Esophagus mucosa (tissue), 1 donor: Measurements from ENCODE around the gene FERMT2. TPM values are rescaled to one million over a fixed set of nuclear protein-coding genes. Genes with fewer than 3 reads are reported as not detected.
"Not testable (repeated sequence)": the region's sequence is repeated elsewhere in the genome, so short reads cannot be mapped to it uniquely, and the experiment has no call there.

Experiments used
- ATAC-seq: fragments of 200-7000 bp; cut with Tn5 transposase; one replicate; pipeline ENCODE4 v1.9.1; 2020
- total RNA-seq: library from RNA; stranded (reverse); gene quantifications from one replicate; pipeline ENCODE4 v1.2.4, GENCODE V29; 2023
- donor health status: DM: yes; HTN: yes; CAD: no.

The FERMT2 gene
- total RNA-seq, 1 donor from 2014 or later = 4.1 TPM

DNA sequence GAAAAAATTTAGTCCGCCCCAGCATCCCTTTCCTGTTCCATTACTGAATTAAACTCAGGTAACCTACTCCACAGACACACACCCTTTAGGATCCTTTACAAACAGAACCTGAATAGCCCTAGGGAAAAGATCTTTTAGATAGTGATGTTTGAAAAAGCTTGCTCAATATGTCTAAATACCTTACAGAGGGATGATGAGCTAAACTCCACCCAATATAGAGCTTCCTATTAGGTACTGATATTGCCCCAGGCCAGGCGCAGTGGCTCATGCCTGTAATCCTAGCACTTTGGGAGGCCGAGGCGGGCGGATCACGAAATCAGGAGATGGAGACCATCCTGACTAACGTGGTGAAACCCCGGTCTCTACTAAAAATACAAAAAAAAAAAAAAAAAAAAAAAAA lies 50.1 kb downstream of the FERMT2 start:
- ATAC-seq = no peak

DNA sequence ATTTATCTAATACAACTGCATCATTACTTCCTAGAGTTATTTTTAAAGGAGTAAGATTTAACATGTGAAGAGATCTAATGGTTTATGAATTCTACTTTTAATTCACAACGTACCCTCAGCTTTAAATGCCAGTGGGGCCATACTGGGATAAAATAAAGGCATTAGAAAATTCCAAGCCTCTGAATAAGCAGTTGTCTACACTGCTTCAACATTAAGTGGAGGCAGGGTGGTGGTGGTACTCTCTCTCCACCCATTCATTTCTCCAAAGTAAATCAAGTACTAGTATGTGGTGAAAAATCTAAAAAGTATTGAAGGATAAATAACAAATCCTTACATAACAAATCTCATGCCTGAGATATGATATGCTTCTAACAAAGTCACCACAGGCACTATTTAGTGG lies 52.4 kb downstream of the FERMT2 start:
- no peak for ATAC-seq

DNA sequence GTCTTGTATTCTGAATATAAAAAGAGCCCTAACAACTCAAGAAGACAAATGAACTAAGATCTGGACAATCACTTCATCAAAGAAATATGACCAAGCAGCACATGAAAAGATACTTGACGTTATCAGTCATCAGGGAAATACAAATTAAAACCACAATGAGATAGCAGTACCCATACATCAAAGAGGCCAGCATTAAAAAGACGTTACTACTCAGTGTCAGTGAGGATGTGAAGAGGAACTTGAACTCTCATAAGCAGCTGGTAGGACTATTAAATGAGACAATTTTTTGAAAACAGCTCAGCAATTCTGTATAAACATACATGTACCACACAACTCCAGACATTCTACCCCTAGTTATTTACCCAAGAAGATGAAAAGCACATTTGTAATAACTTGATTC lies 55.9 kb downstream of the FERMT2 start:
- ATAC-seq = no peak

DNA sequence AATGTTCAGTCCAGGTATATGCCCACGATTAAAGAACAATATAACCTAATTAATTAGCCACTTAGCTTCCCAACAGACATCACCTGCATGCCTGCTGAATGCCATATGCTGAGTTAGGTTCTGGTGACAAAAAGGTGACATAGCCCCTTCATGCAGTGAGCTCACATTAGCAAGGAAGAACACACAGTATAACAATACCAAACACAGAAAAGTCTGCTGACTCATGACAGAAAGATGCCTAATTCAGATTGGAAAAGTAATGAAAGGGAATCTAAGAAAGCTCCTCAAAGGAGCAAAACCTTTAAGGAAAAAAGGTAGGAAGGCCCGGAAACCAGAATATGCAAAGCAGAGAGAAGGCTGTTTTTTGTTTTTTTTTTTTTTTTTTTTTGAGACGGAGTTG lies 59.0 kb downstream of the FERMT2 start:
- no peak for ATAC-seq

DNA sequence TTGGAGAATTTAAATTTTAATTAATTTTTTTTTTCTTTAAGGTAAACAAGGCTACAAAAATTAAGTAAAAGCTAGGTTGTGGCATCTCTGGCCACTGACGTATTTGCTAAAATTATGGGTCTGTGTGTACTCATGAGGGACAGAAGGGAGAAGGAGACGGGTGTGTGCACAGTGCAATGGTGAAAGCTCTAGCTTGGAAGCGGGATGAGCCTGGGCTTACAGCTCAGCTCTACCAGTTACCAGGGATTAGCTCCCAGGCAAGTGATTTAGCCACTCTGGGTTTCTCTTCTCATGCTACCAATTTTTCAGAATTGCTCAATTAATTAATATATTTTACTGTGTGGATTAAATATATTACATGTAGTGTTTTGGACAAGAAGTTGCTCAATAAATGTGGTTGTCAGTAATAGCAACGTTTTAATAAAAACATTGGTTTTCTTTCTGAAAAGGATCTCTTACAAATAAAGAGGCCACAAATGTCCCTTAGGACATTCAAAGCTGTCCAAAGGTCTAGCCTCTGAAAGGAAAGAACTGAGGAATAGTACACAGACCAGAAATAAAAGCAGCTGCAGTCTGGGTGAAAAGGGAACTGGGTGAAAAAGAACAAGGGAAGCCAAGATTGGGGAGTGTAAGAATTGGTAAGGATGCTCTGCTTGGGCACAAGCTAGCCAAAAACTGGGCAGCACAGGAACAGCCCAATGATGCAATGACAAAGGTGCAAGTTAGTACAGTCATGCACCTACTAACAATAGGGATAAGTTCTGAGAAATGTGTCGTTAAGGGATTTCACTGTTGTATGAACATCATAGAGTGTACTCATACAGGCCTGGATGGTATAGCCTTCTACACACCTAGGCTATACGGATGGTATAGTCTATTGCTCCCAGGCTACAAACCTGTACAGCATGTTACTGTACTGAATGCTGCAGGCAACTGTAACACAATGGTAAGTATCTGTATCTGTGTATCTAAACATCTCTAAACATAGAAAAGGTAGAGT lies 61.7 kb downstream of the FERMT2 start:
- ATAC-seq = peak; percentile 51

DNA sequence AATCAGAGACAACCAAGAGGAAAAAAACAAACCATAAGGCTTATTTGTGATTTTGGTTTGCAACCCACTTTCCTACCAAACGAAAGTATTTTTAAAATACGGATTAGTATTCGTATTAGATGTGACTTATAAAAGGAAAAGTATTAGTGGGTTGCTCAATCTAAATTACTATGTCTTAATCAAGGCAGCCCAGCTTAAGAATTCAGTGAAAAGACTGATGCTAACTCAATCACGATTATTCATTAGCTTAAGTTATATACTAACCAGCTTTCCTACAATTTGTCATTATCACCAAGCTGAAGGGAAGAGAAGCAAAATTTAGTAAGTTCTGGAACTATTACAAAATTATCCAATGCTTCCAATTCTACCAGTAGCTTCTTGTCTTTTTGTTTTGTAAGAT lies 62.7 kb downstream of the FERMT2 start:
- no peak for ATAC-seq

DNA sequence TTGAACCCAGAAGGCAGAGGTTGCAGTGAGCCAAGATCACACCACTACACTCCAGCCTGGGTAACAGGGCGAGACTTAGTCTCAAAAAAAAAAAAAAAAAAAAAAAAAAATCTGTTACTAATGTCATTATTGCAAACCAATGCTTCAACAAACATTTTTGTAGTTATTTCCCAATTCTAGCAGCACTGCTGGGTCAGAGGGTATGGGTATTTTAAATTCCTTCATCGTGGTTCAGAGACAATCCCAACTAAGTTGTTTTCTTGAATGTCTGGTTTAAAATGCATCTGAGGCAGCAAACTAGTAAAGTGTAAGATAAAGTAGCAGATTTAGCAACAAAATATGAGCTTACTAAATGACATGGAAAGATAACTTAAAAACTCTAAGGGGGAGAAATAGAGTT lies 65.6 kb downstream of the FERMT2 start:
- ATAC-seq = no peak

DNA sequence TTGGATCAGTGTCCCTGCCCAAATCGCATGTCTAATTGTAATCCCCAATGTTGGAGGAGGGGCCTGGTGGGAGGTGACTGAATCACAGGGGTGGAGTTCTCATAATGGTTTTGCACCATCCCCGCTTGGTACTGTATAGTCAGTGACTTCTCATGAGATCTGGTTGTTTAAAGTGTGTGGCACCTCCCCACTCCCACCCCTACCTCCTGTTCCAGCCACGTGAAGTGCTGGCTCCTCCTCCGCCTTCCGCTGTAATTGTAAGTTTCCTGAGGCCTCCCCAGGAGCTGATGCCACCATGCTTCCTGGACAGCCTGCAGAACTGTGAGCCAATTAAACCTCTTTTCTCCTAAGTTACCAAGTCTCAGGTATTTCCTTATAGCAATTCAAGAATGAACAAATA lies 67.2 kb downstream of the FERMT2 start:
- no peak for ATAC-seq

DNA sequence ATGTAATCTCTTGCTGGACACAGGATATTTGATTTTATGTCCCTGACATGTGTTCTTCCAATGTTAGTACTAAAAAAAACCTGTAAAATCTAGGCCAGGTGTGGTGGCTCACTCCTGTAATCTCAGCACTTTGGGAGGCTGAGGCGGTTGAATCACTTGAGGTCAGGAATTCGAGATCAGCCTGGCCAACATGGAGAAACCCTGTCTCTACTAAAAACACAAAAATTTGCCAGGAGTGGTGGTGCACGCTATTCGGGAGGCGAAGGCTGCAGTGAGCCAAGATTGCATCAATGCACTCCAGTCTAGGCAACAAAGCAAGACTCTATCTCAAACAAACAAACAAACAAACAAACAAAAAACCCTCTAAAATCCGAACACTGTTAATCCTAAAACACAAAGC lies 68.0 kb downstream of the FERMT2 start:
- no peak for ATAC-seq

DNA sequence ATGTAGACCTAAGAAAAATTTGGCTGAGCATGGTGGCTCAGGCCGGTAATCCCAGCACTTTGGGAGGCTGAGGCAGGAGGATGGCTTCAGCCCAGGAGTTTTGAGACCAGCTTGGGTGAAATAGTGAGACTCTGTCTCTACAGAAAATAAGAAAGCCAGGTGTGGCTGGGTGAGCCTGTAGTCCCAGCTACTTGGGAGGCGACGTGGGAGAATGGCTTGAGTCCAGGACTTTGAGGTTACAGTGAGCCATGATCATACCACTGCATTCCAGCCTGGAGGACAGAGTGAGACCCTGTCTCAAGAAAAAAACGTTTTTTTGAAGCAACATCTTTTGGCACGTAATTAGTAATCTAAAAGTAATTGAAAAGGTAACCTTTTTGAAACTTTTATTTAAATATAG lies 70.9 kb downstream of the FERMT2 start:
- ATAC-seq = no peak

DNA sequence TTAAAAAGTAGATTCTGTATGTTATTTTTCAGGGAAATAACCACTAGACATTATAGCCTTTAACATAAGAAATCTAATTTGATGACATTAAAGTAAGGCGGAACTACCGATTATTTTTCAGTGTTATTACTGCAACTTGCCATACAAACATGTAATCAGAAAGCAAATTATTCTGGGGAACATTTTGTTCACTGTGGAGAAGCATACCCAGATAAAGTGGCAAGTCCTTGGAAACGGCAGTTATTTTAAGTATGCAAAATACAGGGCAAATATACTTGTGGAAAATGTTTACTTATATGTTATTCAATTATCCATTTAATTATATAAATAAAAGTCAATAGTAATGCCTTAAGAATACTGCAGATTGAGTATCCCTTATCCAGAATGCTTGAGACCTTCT lies 71.9 kb downstream of the FERMT2 start:
- no peak for ATAC-seq

DNA sequence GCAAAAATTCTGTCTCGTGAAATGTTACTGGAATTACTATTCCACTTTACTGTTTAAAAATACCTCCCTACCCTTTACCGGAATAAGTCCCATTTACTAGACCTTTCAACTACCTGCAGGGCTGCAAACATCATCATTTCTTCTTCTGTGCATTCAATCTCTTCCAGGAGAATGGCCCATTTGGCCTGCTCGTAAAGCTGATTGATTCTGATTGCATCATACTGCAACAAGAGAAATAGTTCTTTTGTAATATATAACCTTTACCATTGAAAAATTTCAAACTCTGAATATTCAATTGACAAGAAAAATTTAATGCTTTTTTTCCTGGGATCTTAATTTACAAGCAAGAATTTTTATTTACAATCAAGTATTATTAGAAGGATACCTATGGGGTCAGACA lies 72.4 kb downstream of the FERMT2 start:
- ATAC-seq = no peak

DNA sequence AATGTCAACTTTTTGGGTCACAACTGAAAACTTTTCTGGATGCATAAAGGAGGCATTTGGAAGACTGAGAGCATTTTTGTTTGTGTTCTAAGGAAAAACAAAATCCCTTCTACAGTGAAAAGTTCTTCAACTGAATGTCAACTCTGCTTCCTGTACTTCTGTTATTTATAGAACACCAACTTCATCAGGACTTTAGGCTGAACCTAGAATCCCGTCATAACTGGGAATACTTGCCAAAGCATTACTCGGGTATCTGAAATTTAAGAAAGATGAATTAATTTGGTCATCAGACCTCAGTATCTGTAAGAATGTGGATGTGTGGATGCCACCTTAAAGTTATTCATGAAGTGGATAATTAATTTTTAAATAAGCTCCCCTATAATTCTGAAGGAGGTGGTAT lies 73.2 kb downstream of the FERMT2 start:
- ATAC-seq = no peak

DNA sequence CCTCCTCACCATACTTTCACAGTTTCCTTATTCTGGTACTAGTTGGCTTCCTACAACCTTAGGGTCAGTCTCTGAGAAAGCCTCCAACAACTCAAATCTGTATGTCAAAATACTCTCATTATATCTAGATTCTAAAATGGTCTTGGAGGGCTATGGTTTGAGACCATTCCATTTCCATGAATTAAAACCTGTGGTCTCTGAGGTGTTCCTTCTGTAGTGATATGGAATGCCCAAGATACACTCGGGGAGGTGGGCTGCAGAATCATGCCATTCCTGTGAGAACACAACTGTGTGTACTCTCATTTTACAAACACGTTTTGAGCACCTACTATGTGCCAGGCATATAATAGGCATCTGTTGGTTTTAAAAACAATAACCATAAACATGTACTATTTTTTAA lies 74.0 kb downstream of the FERMT2 start:
- ATAC-seq = no peak

DNA sequence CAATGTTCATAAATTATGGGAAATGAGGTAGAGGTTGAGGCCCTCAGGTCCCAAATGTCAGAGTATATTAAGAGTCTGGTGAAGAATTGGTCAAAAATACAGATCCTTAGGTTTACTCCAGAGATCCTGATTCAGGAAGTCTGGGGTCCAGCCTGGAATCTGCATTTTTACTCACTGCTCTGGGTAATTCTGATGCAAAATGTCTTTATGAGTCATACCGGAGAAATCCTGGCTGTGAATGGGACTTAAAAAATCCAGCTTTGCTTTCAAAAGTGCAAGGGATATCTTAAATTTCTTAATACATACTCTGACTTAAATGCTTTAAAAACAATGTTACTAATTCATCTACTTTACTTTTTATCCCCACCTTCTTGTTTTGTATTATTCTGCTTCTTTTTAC lies 74.5 kb downstream of the FERMT2 start:
- no peak for ATAC-seq

DNA sequence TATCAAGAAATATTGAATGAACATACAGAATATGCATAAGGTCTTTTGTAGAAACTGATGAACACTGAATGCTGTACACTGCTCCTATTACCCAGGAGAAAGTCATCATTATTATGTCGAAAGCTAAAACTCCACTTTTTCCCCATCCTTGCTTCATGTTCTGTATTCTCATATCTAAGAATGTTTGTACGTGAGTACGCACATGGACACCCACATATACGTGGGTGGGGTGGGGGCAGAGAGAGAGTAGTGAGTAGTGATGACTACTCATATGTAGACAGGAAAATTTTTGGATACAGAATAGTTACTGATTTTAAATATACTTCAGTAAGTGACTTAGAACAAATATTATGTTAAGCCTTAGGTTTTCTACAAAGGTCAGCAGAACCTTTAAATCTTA lies 75.1 kb downstream of the FERMT2 start:
- ATAC-seq = no peak

DNA sequence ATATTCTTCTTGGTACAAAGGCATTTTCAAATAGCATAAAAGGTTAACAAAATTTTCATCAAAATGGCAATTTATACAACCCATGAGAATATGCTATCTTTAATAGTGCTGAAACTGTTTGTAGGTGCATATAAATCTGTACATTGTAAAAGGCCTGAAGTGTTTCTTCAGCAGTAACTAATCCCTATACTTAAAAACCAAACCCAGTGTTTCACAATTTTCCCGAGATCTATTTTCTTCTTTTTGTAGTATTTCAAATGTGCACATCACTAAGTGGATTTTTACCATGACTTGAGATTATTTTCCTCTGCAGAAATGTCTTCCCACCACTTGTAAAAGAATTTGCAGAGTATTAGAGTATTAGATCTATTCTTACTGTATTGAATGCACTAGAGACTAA lies 76.5 kb downstream of the FERMT2 start:
- ATAC-seq = no peak

DNA sequence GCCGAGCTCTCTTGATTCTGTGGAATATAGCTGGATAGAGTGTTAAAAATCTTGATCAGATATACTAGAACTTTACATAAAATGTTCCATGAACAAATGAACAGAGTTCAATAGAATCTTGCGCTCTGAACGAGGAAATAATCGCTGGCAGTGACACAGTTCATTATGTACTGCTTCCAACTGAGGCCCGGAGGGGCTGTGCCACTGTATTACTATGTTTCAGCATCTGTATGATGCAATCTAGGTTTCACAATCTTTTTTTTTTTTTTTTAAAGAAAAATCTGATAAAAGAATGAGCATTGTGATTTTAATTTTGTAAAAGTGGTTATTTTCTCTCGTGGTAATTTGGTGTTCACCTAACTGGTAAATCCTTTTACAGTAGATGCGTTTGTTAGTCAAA lies 77.2 kb downstream of the FERMT2 start:
- peak; percentile 83 for ATAC-seq

DNA sequence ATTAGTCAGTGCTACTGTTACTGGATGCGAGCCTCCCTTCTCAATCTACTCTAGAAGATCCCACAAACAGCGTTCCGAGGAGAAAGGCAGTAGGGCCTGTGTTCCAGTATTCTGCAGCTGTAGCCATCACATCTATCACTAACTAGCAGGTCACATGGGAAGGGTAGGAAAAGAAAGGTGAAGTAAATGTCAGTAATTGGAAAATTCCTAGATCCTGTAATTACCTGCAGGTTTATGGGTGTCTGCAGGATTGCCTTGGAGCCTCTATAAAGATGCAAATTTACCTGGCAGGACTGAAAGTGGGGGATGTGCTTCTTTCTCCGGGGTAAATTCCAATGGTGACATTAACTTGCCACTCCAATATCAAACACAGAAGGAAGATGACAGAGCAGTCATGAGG lies 77.8 kb downstream of the FERMT2 start:
- ATAC-seq = no peak

DNA sequence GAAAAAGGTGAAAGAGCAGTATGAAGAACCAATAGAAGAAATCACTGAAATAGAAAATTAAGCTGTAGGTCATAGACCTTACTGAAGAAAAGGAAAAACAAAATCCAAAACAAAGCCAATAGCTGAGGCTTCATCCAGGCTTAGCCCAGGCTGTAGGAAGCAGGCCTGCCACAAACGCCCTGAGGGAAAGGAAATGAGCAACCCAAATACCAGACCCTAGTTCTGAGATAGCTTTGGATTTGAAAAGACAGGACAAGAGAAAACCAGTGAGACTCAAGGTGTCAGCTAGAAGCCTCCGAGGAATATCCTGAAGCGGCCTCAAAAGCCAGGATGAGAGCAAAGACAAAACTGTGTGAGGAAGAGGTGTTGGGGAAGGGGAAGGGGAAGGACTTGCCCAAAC lies 79.2 kb downstream of the FERMT2 start:
- ATAC-seq = no peak

DNA sequence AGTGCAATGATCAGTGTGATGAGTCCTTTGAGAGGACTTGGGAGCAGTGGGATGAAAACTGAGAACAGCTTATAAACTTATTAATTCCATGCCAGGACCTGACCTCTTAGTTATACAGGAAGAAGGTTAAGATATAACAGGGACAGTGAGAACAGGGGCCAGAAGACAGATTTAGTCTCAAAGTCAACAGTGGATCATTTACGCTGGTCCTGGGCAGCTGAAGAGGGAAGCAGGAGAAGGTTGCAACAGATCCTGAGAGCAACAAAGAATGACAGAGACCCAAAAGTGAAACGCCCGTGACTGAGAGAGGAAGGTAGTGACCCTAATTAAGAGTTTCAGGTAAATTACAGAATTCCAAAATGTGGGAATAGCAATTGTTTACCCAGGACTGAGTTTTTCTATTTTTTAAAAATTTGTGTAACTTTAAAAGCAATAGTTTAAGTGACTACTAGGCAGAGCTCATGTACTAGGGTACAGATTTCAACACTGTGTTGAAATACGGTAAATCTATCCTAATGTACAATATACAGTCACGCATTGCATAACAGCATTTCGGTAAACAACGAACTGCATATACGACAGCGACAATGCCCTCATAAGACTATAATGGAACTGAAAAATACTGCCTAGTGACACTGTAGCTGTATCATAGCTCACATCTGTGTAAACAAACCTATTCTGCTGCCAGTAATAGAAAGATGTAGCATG lies 81.8 kb downstream of the FERMT2 start:
- no peak for ATAC-seq

DNA sequence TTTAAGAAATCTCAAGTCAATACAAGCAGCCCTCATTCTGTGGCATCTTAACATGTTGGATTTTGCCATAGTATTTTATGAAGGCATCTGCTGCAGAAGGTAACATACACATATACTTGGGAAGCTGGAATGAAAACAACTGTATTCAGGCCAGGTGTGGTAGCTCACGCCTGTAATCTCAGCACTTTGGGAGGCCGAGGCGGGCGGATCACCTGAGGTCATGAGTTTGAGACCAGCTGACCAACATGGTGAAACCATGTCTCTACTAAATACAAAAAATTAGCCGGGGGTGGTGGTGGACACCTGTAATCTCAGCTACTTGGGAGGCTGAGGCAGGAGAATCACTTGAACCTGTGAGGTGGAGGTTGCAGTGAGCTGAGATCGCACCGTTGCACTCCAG lies 86.0 kb downstream of the FERMT2 start:
- not testable (repeated sequence) for ATAC-seq

DNA sequence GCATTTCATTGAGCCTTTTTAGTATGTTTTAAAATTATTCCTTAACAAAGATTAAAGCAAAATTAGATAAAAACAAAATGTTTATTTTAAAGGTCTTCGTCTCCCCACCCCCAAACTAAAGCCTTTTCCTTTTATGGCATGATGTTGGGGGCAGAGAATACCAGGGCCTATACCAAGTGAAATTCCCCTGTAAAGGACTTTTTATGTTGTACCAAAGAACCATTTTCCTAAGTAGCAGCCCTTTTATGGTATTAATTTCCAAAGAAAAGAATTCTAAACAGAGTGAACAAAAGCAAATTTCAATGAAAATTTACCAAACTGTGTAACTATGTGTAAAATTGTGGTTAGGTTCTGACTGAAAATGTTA lies 87.5 kb downstream of the FERMT2 start:
- no peak for ATAC-seq
